KMS-11 (cell line): Measurements from ENCODE around the gene CCDC171.

Experiments used
- H2AFZ ChIP-seq: fragments of 200-600 bp; sonication (generic); 2 replicates; pipeline ENCODE4 v1.6.1; 2016; ENCODE audit warnings: antibody characterized with exemption, mixed run types, low read depth
- H3K27ac ChIP-seq: fragments of 200-600 bp; sonication (generic); 2 replicates; pipeline ENCODE4 v1.6.1; 2016; ENCODE audit warnings: mild to moderate bottlenecking, mixed run types
- H3K27me3 ChIP-seq: fragments of 200-600 bp; sonication (generic); 2 replicates; pipeline ENCODE4 v1.6.1; 2017; ENCODE audit warnings: mild to moderate bottlenecking, low read depth, mixed run types, moderate library complexity; ENCODE audit not compliant: insufficient read depth
- H3K36me3 ChIP-seq: fragments of 200-600 bp; sonication (generic); 2 replicates; pipeline ENCODE4 v1.6.1; 2017; ENCODE audit warnings: mild to moderate bottlenecking, mixed run types; ENCODE audit not compliant: insufficient read depth
- H3K4me1 ChIP-seq: fragments of 200-600 bp; sonication (generic); 2 replicates; pipeline ENCODE4 v1.6.1; 2016; ENCODE audit warnings: mild to moderate bottlenecking, low read depth, mixed run types; ENCODE audit not compliant: poor library complexity, severe bottlenecking
- H3K4me2 ChIP-seq: fragments of 200-600 bp; sonication (generic); 2 replicates; pipeline ENCODE4 v1.7.0; 2016; ENCODE audit warnings: mild to moderate bottlenecking, mixed run types
- H3K4me3 ChIP-seq: fragments of 200-600 bp; sonication (generic); IDR thresholded peaks from 2 replicates; pipeline ENCODE4 v1.6.1; 2017; ENCODE audit warnings: low read depth, low read length, mixed read lengths; ENCODE audit not compliant: insufficient read depth
- H3K79me2 ChIP-seq: fragments of 200-600 bp; sonication (generic); 2 replicates; pipeline ENCODE4 v1.6.1; 2016; ENCODE audit warnings: low read depth, mixed run types; ENCODE audit not compliant: insufficient read depth
- H3K9ac ChIP-seq: fragments of 200-600 bp; sonication (generic); 2 replicates; pipeline ENCODE4 v1.6.1; 2016; ENCODE audit warnings: mild to moderate bottlenecking, mixed run types
- H4K20me1 ChIP-seq: fragments of 200-600 bp; sonication (generic); 2 replicates; pipeline ENCODE4 v1.6.1; 2016; ENCODE audit warnings: mild to moderate bottlenecking, mixed run types; ENCODE audit not compliant: insufficient read depth
- TF ChIP-seq, protein P1 (sequence below): fragments of 200-600 bp; sonication (generic); conservative IDR thresholded peaks from 2 replicates; pipeline ENCODE4 v1.6.1; 2017; ENCODE audit warnings: low read depth, mild to moderate bottlenecking, antibody characterized with exemption, low read length, moderate library complexity, mixed read lengths

The CCDC171 gene

DNA sequence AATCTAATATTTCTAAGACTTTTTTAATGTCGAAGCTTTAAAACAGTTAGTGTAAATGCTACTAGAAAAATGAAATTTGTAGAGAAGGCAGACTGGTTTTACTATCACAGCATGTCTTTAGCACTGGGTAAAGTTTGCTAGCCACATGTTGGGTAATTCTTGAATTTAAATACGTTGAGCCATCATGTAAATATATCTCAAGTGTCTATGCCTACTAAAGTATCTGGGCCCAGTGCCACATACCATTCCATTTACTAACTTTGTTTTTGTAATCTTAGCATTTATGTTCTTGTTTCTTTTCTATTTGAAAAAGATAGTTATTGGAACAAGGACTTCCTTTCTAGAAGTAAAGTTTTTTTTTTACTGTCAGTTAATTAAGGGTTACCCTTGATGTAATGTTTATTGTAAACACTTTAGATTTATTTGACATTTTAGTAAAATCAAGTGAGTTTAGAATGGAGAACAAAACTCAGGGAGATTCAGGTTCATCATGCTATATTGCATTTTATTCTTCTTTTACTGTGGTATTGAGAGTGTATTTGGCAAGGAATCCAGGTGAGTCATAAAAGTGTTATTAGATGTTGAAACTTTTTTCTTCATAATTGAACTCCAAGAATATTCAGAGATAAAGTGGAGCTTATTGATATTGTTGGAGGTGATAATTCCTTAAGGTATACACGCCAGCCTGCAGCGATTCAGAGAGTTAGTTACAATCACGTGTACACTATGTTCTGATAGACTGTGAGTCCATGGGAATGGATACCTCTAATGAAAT lies 182.4 kb downstream of the CCDC171 start:
- Histone ChIP-seq H4K20me1 (no peaks in the 10 kb centered on the region), H3K27me3 (no peaks in the 10 kb centered on the region), H3K9ac (no peak overlapping the region), H3K27ac (no peak overlapping the region), H3K4me1 (no peaks in the 10 kb centered on the region), H2AFZ (no peak overlapping the region), H3K4me2 (no peak overlapping the region), H3K79me2 (no peaks in the 10 kb centered on the region), H3K4me3 (no peak overlapping the region), H3K36me3 (no peaks in the 10 kb centered on the region)
- TF ChIP-seq, protein P1, sequence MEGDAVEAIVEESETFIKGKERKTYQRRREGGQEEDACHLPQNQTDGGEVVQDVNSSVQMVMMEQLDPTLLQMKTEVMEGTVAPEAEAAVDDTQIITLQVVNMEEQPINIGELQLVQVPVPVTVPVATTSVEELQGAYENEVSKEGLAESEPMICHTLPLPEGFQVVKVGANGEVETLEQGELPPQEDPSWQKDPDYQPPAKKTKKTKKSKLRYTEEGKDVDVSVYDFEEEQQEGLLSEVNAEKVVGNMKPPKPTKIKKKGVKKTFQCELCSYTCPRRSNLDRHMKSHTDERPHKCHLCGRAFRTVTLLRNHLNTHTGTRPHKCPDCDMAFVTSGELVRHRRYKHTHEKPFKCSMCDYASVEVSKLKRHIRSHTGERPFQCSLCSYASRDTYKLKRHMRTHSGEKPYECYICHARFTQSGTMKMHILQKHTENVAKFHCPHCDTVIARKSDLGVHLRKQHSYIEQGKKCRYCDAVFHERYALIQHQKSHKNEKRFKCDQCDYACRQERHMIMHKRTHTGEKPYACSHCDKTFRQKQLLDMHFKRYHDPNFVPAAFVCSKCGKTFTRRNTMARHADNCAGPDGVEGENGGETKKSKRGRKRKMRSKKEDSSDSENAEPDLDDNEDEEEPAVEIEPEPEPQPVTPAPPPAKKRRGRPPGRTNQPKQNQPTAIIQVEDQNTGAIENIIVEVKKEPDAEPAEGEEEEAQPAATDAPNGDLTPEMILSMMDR, result no peak

GRCh38 chr9:15736569-15736968 lies 183.7 kb downstream of the CCDC171 start:
- Histone ChIP-seq H4K20me1 (no peaks in the 10 kb centered on the region), H3K79me2 (no peaks in the 10 kb centered on the region), H3K9ac (no peak overlapping the region), H3K27me3 (no peaks in the 10 kb centered on the region), H3K4me2 (no peak overlapping the region), H3K36me3 (no peaks in the 10 kb centered on the region), H3K27ac (no peak overlapping the region), H3K4me3 (no peak overlapping the region), H3K4me1 (no peaks in the 10 kb centered on the region), H2AFZ (no peak overlapping the region)
- TF ChIP-seq, protein P1, result no peak

DNA sequence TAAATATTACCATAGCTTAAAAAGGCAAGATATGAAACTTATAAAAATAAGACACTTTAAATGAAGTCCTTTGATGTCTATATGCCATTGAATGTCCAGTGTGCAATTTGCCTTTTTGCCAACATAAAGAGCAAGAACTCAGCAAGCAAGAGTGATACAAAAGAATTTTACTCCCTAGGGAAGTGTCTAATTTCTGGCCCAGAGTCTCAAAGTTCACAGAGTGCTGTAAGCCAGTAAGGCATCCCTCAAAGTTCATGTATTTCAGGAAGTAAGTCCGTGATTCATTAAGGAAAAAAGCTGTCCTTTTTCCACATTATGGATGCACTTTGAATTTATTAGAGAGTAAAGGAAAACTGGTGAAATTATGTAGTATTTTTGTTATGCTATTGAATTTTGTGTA lies 185.2 kb downstream of the CCDC171 start:
- Histone ChIP-seq H3K4me3 (no peak overlapping the region), H2AFZ (no peak overlapping the region), H3K27me3 (no peaks in the 10 kb centered on the region), H3K36me3 (no peaks in the 10 kb centered on the region), H3K9ac (no peak overlapping the region), H4K20me1 (no peaks in the 10 kb centered on the region), H3K27ac (no peak overlapping the region), H3K4me1 (no peaks in the 10 kb centered on the region), H3K79me2 (no peaks in the 10 kb centered on the region), H3K4me2 (no peak overlapping the region)
- TF ChIP-seq, protein P1, result no peak

DNA sequence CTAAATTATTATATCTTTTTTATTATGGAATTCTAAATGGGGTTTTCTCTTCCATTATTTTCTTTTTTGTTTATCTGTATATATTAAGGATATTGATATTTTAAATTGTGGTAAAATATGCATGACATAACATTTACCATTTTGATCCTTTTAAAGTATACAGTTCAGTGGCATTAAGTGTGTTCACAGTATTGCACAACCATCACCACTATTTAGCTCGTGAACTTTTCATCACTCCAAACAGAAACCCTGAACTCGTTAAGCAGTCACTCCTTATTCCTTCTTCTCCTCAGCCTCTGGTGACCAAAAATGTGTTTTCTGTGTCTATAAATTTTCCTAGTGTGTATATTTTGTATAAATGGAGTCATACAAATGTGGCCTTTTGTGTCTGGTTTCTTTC lies 188.2 kb downstream of the CCDC171 start:
- Histone ChIP-seq H3K4me2 (no peak overlapping the region), H3K9ac (no peak overlapping the region), H3K36me3 (no peaks in the 10 kb centered on the region), H2AFZ (no peak overlapping the region), H4K20me1 (no peaks in the 10 kb centered on the region), H3K4me1 (no peaks in the 10 kb centered on the region), H3K27ac (no peak overlapping the region), H3K27me3 (no peaks in the 10 kb centered on the region), H3K4me3 (no peak overlapping the region), H3K79me2 (no peaks in the 10 kb centered on the region)
- TF ChIP-seq, protein P1, result no peak
